ENCODE results near the gene SLC39A11. TPM values are rescaled to one million over a fixed set of nuclear protein-coding genes. Genes with fewer than 3 reads are reported as not detected.

SLC39A11 gene
- total and polyA plus RNA-seq, 2 experiments from 2014 or later, result 11.7 to 16.4 TPM

DNA sequence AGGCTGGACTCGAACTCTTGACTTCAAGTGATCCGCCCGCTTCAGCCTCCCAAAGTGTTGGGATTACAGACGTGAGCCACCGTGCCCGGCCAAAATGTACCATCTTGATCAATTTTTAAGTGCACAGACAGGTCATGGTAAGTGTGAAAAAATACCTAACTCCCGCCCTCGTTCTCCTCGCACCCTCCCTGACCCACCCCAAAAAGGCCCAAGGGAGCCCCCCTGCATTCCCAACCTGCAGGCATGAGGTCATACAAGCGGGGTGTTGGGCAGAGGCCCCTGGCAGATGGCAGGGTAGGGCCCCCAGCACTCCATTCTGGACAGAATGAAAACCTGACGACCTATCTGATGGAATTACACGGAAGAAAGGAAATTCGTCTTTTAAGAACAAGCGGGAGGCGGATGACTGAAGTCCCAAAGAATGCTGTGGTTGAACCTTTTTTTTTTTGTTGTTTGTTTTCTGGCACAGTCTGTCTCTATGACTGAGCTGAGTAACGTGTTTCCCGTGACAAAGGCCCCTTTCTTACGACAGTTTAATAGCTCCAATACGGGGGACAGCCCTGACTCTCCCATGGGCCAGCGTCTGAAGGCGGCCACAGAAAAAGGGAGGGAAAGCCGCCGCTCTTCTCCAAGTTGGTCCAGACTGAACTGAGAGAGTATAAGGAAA, 376.4 kb downstream of the SLC39A11 start:
- no peaks in the 10 kb centered on the region for H3K36me3 ChIP-seq (ENCODE audit: low read depth)
- in situ Hi-C loops (cut with MboI), result loop anchor here (25.0 kb wide), 1 partner anchor 646 kb away; no protein-coding TSS in a partner anchor
- peak overlapping the region; percentile 80 for H3K27ac ChIP-seq
- H3K9me2 ChIP-seq (ENCODE audit: insufficient read depth), result no peaks in the 10 kb centered on the region
- 28 to 30% methylated on average over 23 of the region's 23 CpGs for WGBS, 2 experiments (ENCODE audit: low coverage in 1 of 2, low lambda C conversion rate in 2 of 2, missing lambda C conversion rate in 2 of 2)
- no peaks in the 10 kb centered on the region for H3F3A ChIP-seq (ENCODE audit: insufficient read depth)
- no peaks in the 10 kb centered on the region for H3K79me2 ChIP-seq (ENCODE audit: insufficient read depth)
- DNase-seq, result peak; percentile 95
- no peaks in the 10 kb centered on the region for H3K27me3 ChIP-seq (replicated peaks; ENCODE audit: insufficient read depth)
- H3K9me3 ChIP-seq (ENCODE audit: low read depth), result no peaks in the 10 kb centered on the region
- peak overlapping the region; percentile 54 for H3K4me3 ChIP-seq
- H4K20me1 ChIP-seq (ENCODE audit: insufficient read depth), result no peaks in the 10 kb centered on the region
- peak overlapping the region; percentile 40; the same call in 1 of the 2 replicates for H2AFZ ChIP-seq
- no peak for TF ChIP-seq EZH2phosphoT487 (IDR thresholded peaks at IDR 0.05; ENCODE audit: insufficient read depth, low read depth)
- TF ChIP-seq EZH2 (IDR thresholded peaks at IDR 0.05; ENCODE audit: insufficient read depth, poor library complexity, severe bottlenecking), result no peak
- H3K9ac ChIP-seq, result peak overlapping the region; percentile 64
- H3K4me2 ChIP-seq (ENCODE audit: unreplicated experiment), result peak overlapping the region; percentile 72
- H3K4me1 ChIP-seq (ENCODE audit: insufficient read depth), result peaks cover 3% of the 10 kb centered on the region

DNA sequence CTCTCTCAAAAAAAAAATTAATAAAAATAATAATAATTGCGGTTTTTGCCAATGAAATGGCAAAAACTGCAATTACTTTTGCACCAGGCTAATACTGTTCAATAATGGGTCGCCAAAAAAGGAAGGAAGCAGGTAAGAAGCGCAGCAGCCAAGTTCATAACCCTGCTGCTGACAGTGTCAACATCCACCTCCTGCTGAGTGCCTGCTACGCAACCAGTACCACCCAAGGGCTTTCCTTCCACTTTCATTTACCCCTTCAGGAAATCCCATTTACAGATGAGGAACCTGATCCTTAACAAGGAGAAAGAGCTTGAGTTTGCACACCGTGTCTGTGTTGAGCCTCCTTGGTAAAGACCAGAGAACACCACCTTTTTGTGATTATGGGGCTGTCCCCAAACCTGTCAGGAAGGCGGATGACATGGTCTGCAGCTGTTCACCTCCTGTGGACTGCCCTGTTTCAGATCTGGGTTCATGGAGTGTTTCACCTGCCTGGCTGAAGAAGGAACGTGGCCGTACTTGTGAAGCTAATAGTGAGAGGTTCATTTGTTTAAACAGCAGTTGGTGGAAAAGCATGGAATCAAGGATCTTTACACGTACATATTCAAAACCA, 378.0 kb downstream of the SLC39A11 start:
- H3K4me1 ChIP-seq (ENCODE audit: insufficient read depth), result peaks cover 3% of the 10 kb centered on the region
- H3F3A ChIP-seq (ENCODE audit: insufficient read depth), result no peaks in the 10 kb centered on the region; the same call in 1 of the 2 replicates
- no peak overlapping the region for H3K9ac ChIP-seq
- in situ Hi-C loops (cut with MboI), result loop anchor here (25.0 kb wide), 1 partner anchor 648 kb away; no protein-coding TSS in a partner anchor
- H3K9me3 ChIP-seq (ENCODE audit: low read depth), result no peaks in the 10 kb centered on the region
- H3K4me3 ChIP-seq, result no peak overlapping the region
- H3K27ac ChIP-seq, result no peak overlapping the region
- H2AFZ ChIP-seq, result no peak overlapping the region
- 92 to 93% methylated on average over 9 of the region's 9 CpGs for WGBS, 2 experiments (ENCODE audit: low coverage in 1 of 2, low lambda C conversion rate in 2 of 2, missing lambda C conversion rate in 2 of 2)
- no peaks in the 10 kb centered on the region for H4K20me1 ChIP-seq (ENCODE audit: insufficient read depth)
- H3K27me3 ChIP-seq (replicated peaks; ENCODE audit: insufficient read depth), result no peaks in the 10 kb centered on the region
- no peaks in the 10 kb centered on the region for H3K79me2 ChIP-seq (ENCODE audit: insufficient read depth)
- DNase-seq, result no peak
- H3K4me2 ChIP-seq (ENCODE audit: unreplicated experiment), result no peak overlapping the region
- no peaks in the 10 kb centered on the region for H3K9me2 ChIP-seq (ENCODE audit: insufficient read depth)
- H3K36me3 ChIP-seq (ENCODE audit: low read depth), result no peaks in the 10 kb centered on the region
- TF ChIP-seq EZH2phosphoT487 (IDR thresholded peaks at IDR 0.05; ENCODE audit: insufficient read depth, low read depth) (no peak), EZH2 (IDR thresholded peaks at IDR 0.05; ENCODE audit: insufficient read depth, poor library complexity, severe bottlenecking) (no peak)

DNA sequence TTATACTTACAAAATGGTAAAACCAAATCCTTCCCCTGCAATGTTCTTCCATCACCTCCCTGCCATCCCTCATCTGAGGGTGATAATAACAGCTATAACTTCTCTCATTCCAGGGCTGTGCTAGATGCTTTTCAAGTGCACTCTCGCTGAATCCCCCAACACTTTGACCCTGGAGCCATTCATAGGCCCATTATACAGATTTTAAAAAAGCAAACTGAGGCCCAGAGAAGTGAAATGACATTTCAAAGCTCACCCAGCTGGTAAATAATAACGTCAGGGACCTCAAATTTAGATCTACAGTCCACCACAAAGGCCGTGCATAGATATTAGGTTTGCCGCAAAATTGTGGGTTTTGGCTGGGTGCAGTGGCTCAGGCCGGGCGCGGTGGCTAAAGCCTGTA, 378.8 kb downstream of the SLC39A11 start:
- Histone ChIP-seq H3K36me3 (ENCODE audit: low read depth) (no peaks in the 10 kb centered on the region), H3K27ac (no peak overlapping the region), H3K27me3 (replicated peaks; ENCODE audit: insufficient read depth) (no peaks in the 10 kb centered on the region), H2AFZ (no peak overlapping the region), H3K4me2 (ENCODE audit: unreplicated experiment) (no peak overlapping the region), H3K9me2 (ENCODE audit: insufficient read depth) (no peaks in the 10 kb centered on the region), H3K4me3 (no peak overlapping the region), H3K9ac (no peak overlapping the region), H3K79me2 (ENCODE audit: insufficient read depth) (no peaks in the 10 kb centered on the region), H3K9me3 (ENCODE audit: low read depth) (no peaks in the 10 kb centered on the region), H3K4me1 (ENCODE audit: insufficient read depth) (peaks cover 3% of the 10 kb centered on the region), H3F3A (ENCODE audit: insufficient read depth) (no peaks in the 10 kb centered on the region; the same call in 1 of the 2 replicates), H4K20me1 (ENCODE audit: insufficient read depth) (no peaks in the 10 kb centered on the region)
- WGBS, 2 experiments (ENCODE audit: low coverage in 1 of 2, low lambda C conversion rate in 2 of 2, missing lambda C conversion rate in 2 of 2), result 91 to 92% methylated on average over 7 of the region's 7 CpGs
- in situ Hi-C loops (cut with MboI), result loop anchor here (25.0 kb wide), 1 partner anchor 649 kb away; no protein-coding TSS in a partner anchor
- TF ChIP-seq EZH2phosphoT487 (IDR thresholded peaks at IDR 0.05; ENCODE audit: insufficient read depth, low read depth) (no peak), EZH2 (IDR thresholded peaks at IDR 0.05; ENCODE audit: insufficient read depth, poor library complexity, severe bottlenecking) (no peak)
- no peak for DNase-seq

DNA sequence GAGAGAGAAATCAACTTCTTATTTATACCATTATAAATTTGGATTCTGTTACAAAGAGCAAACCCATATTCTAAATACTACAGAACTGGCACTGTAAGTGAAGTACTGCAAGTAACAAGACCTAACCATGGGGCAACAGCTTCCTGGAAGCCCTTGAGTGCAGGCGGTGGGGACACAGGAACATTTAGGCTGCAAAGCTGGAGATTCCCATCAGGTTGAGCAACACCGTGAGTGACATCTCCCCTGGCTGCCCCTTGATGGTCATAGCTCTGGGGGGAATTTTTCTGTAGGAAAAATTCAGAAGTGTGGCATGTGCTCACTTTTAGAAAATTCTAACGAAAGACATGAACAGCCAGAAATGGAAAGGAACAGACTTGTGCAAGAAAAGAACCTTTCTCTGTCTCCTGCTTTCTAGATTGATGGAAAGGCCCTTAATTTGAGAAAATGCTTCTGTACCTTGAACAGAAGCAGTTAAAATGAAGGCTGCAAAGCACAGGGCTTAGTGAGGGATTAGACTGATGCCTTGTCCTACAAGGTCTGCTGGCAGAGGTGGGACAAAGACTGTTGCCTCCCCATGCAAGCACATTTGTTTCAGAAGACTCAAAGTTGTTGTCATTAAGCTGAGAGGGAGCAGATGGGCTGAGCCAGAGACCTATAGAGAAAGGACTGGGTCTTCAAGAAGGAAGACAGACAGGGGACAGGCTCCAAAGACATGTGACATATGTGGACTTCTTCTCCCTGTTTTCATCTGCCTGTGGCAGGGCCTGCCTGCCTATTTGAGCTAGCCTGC, 380.8 kb downstream of the SLC39A11 start:
- H3K36me3 ChIP-seq (ENCODE audit: low read depth), result no peaks in the 10 kb centered on the region
- H3K79me2 ChIP-seq (ENCODE audit: insufficient read depth), result no peaks in the 10 kb centered on the region
- no peaks in the 10 kb centered on the region for H3K9me3 ChIP-seq (ENCODE audit: low read depth)
- H3F3A ChIP-seq (ENCODE audit: insufficient read depth), result no peaks in the 10 kb centered on the region; the same call in 1 of the 2 replicates
- 96 to 97% methylated on average over 3 of the region's 3 CpGs for WGBS, 2 experiments (ENCODE audit: low coverage in 1 of 2, low lambda C conversion rate in 2 of 2, missing lambda C conversion rate in 2 of 2)
- no peak for TF ChIP-seq EZH2 (IDR thresholded peaks at IDR 0.05; ENCODE audit: insufficient read depth, poor library complexity, severe bottlenecking)
- no peak for TF ChIP-seq EZH2phosphoT487 (IDR thresholded peaks at IDR 0.05; ENCODE audit: insufficient read depth, low read depth)
- no peaks in the 10 kb centered on the region for H3K9me2 ChIP-seq (ENCODE audit: insufficient read depth)
- no peak for DNase-seq
- no peaks in the 10 kb centered on the region for H3K27me3 ChIP-seq (replicated peaks; ENCODE audit: insufficient read depth)
- H3K4me3 ChIP-seq, result no peak overlapping the region
- H3K27ac ChIP-seq, result no peak overlapping the region
- H3K9ac ChIP-seq, result no peak overlapping the region
- H4K20me1 ChIP-seq (ENCODE audit: insufficient read depth), result no peaks in the 10 kb centered on the region
- peaks cover 3% of the 10 kb centered on the region for H3K4me1 ChIP-seq (ENCODE audit: insufficient read depth)
- H2AFZ ChIP-seq, result no peak overlapping the region
- in situ Hi-C loops (cut with MboI), result loop anchor here (25.0 kb wide), 1 partner anchor 651 kb away; no protein-coding TSS in a partner anchor
- H3K4me2 ChIP-seq (ENCODE audit: unreplicated experiment), result no peak overlapping the region

Measured in GM23248 (cell line).